GM23338 (cell line): ENCODE data around the gene FOXO3. TPM values are rescaled to one million over a fixed set of nuclear protein-coding genes. Genes with fewer than 3 reads are reported as not detected.

ENCODE experiments used
- ATAC-seq: fragments of 200-7000 bp; cut with Tn5 transposase; 3 replicates; pipeline ENCODE4 v1.9.1; 2020
- DNase-seq: peaks from one replicate; pipeline ENCODE4 v3.0.0-alpha.2; 2015; ENCODE audit warnings: low spot score
- H2AFZ ChIP-seq: fragments of 200-600 bp; sonication (generic); 2 replicates; pipeline ENCODE4 v1.8.0; 2016; ENCODE audit warnings: antibody characterized with exemption, mild to moderate bottlenecking, moderate library complexity
- H3F3A ChIP-seq: fragments of 200-600 bp; sonication (generic); replicated peaks from 2 replicates; pipeline ENCODE4 v1.8.0; 2017; ENCODE audit warnings: antibody characterized with exemption, mixed run types, low read depth
- H3K27ac ChIP-seq: fragments of 200-600 bp; sonication (generic); 2 replicates; pipeline ENCODE4 v1.6.1; 2016; ENCODE audit warnings: low read depth
- H3K27me3 ChIP-seq: fragments of 200-600 bp; sonication (generic); 2 replicates; pipeline ENCODE4 v1.8.0; 2016; ENCODE audit warnings: mild to moderate bottlenecking, mixed run types, moderate library complexity; ENCODE audit not compliant: insufficient read depth
- H3K36me3 ChIP-seq: fragments of 200-600 bp; sonication (generic); 2 replicates; pipeline ENCODE4 v1.8.0; 2016; ENCODE audit warnings: mild to moderate bottlenecking; ENCODE audit not compliant: insufficient read depth
- H3K4me1 ChIP-seq: fragments of 200-600 bp; sonication (generic); 2 replicates; pipeline ENCODE4 v1.8.0; 2016; ENCODE audit warnings: mild to moderate bottlenecking, moderate library complexity; ENCODE audit not compliant: insufficient read depth
- H3K4me2 ChIP-seq: fragments of 200-600 bp; sonication (generic); 2 replicates; pipeline ENCODE4 v1.7.1; 2017; ENCODE audit warnings: mixed run types
- H3K4me3 ChIP-seq: fragments of 200-600 bp; sonication (generic); 2 replicates; pipeline ENCODE4 v1.6.1; 2016; ENCODE audit warnings: mixed run types
- H3K79me2 ChIP-seq: fragments of 200-600 bp; sonication (generic); replicated peaks from 2 replicates; pipeline ENCODE4 v1.8.0; 2017; ENCODE audit warnings: mild to moderate bottlenecking; ENCODE audit not compliant: insufficient read depth
- H3K9me2 ChIP-seq: fragments of 200-600 bp; sonication (generic); 2 replicates; pipeline ENCODE4 v1.8.0; 2017; ENCODE audit not compliant: insufficient read depth
- H4K20me1 ChIP-seq: fragments of 200-600 bp; sonication (generic); replicated peaks from 2 replicates; pipeline ENCODE4 v1.8.0; 2017; ENCODE audit warnings: mild to moderate bottlenecking; ENCODE audit not compliant: insufficient read depth
- H3K27ac Mint-ChIP-seq: 2 replicates; pipeline ENCODE4 v1.8.0; 2020; ENCODE audit warnings: inconsistent platforms, mild to moderate bottlenecking, moderate library complexity, mixed read lengths
- H3K27me3 Mint-ChIP-seq: 3 replicates; pipeline ENCODE4 v1.8.0; 2022; ENCODE audit warnings: low read depth, mild to moderate bottlenecking, moderate library complexity, mixed read lengths, inconsistent platforms; ENCODE audit not compliant: insufficient read depth, poor library complexity
- H3K36me3 Mint-ChIP-seq: 3 replicates; pipeline ENCODE4 v1.8.0; 2021; ENCODE audit warnings: low read depth, mild to moderate bottlenecking, inconsistent platforms, moderate library complexity, mixed read lengths
- H3K4me1 Mint-ChIP-seq: 3 replicates; pipeline ENCODE4 v1.8.0; 2020; ENCODE audit warnings: mild to moderate bottlenecking, inconsistent platforms, mixed read lengths
- H3K4me3 Mint-ChIP-seq: 3 replicates; pipeline ENCODE4 v1.8.0; 2021; ENCODE audit warnings: moderate library complexity, mild to moderate bottlenecking, inconsistent platforms, mixed read lengths
- H3K9me3 Mint-ChIP-seq: 3 replicates; pipeline ENCODE4 v1.8.0; 2020; ENCODE audit warnings: moderate library complexity, mild to moderate bottlenecking, inconsistent platforms, mixed read lengths
- CTCF ChIP-seq, 2 experiments: fragments of 200-600 bp in 1 of 2; sonication (generic) in 1 of 2; conservative IDR thresholded peaks; 2 replicates each; pipeline versions ENCODE4 v1.5.1 to v1.6.1; 2016 to 2017; ENCODE audit warnings: antibody characterized with exemption in 2 of 2, low read depth in 2 of 2, mild to moderate bottlenecking in 2 of 2, moderate library complexity in 1 of 2
- EZH2 ChIP-seq: fragments of 200-600 bp; sonication (generic); IDR thresholded peaks from one replicate; pipeline ENCODE4 v1.8.0; 2017; ENCODE audit warnings: antibody characterized with exemption, mild to moderate bottlenecking, low read depth; ENCODE audit not compliant: unreplicated experiment
- JUNB ChIP-seq: IDR thresholded peaks from one replicate; pipeline ENCODE4 v1.6.1; 2016; ENCODE audit warnings: antibody characterized with exemption; ENCODE audit not compliant: unreplicated experiment
- POLR2AphosphoS5 ChIP-seq: IDR thresholded peaks from 2 replicates; pipeline ENCODE4 v1.6.1; 2016; ENCODE audit warnings: antibody characterized with exemption, low read depth
- STAT1 ChIP-seq: IDR thresholded peaks from one replicate; pipeline ENCODE4 v1.6.1; 2016; ENCODE audit warnings: antibody characterized with exemption; ENCODE audit not compliant: unreplicated experiment
- ZNF114 ChIP-seq: fragments of 250-450 bp; sonication (Bioruptor Pico); IDR thresholded peaks from 2 replicates; pipeline ENCODE4 v1.5.0; 2020; ENCODE audit warnings: mild to moderate bottlenecking, moderate library complexity
- ZNF331 ChIP-seq: fragments of 250-450 bp; sonication (Bioruptor Pico); IDR thresholded peaks from 2 replicates; pipeline ENCODE4 v1.5.0; 2020; ENCODE audit warnings: low read depth, mild to moderate bottlenecking, moderate library complexity
- polyA plus RNA-seq: library from polyadenylated mRNA; unstranded; fragments of >200 nt; fragmentation: Nextera tagmentation; extraction: Ambion mirVana; gene quantifications from 2 replicates; pipeline ENCODE4 v1.2.1, GENCODE V29; 2016
- total RNA-seq: library from RNA; depleted of rRNA; stranded (reverse); fragments of >200 nt; shearing (Covaris generic); gene quantifications from 2 replicates; pipeline ENCODE4 v1.2.3, GENCODE V29; 2014
- TF ChIP-seq, protein P1 (sequence below): fragments of 250-450 bp; sonication (Bioruptor Pico); IDR thresholded peaks from 2 replicates; pipeline ENCODE4 v1.5.0; 2020; ENCODE audit warnings: mild to moderate bottlenecking, moderate library complexity
- TF ChIP-seq, protein P2 (sequence below): IDR thresholded peaks from 2 replicates; pipeline ENCODE4 v1.6.1; 2016; ENCODE audit warnings: antibody characterized with exemption

The FOXO3 gene
- total and polyA plus RNA-seq, 2 experiments from 2014 or later = 9.8 to 20.2 TPM

DNA sequence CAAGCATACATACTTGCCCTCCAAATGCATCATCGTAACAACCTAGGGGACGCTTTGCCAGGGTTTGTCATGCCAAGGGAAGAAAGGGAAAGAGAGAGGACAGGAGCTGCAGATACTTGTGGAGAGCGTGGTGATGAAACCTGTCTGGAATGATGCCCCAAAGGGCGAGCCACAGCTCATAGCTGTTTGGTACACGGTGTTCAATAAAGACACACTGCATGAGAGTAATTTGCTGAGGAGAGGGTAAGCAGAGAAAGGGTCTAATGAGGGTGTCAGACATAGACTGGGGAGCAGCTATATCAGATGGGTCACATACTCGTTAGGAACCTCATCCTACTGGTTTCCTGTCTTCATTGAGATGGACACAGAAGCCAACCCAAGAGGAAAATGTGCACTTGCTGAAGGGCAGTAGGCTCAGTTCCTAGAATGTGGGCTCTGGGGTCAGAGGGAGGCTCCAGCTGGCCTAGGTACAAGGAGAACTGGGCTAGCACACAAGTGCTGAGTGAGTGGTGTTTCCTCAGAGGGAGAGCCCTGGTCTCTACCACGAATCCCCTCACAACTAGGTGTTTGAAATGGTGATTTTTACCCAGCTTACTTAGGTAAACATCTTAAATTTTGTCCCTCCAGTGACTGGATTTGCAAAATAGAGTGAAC, 5.2 kb upstream of the FOXO3 start:
- H3K4me3 ChIP-seq = no peak overlapping the region
- H3K27ac ChIP-seq = no peak overlapping the region
- Mint-ChIP-seq H3K27me3 (peaks cover 15% of the 10 kb centered on the region), H3K36me3 (no peaks in the 10 kb centered on the region), H3K4me3 (no peak overlapping the region), H3K9me3 (no peaks in the 10 kb centered on the region), H3K27ac (no peak overlapping the region), H3K4me1 (peaks cover 11% of the 10 kb centered on the region)
- no peaks in the 10 kb centered on the region for H3K79me2 ChIP-seq
- DNase-seq (no peak), ATAC-seq (no peak)
- H3F3A ChIP-seq = 0 out of 2 replicates have a peak, but pooled peaks cover 3% of the 10 kb centered on the region
- H2AFZ ChIP-seq = no peak overlapping the region
- peaks cover 26% of the 10 kb centered on the region for H3K27me3 ChIP-seq
- H3K4me1 ChIP-seq = peaks cover 14% of the 10 kb centered on the region; the same call in 1 of the 2 replicates
- no peaks in the 10 kb centered on the region for H4K20me1 ChIP-seq
- TF ChIP-seq ZNF331 (CRISPR knock-in tag) (no peak), EZH2 (no peak)
- no peaks in the 10 kb centered on the region for H3K36me3 ChIP-seq
- no peaks in the 10 kb centered on the region for H3K9me2 ChIP-seq
- H3K4me2 ChIP-seq = no peak overlapping the region

- H2AFZ ChIP-seq = no peak overlapping the region
- H3F3A ChIP-seq = 0 out of 2 replicates have a peak, but pooled peaks cover 3% of the 10 kb centered on the region
- no peak overlapping the region for H3K4me3 Mint-ChIP-seq
- no peaks in the 10 kb centered on the region for H3K9me2 ChIP-seq
- no peaks in the 10 kb centered on the region for H3K9me3 Mint-ChIP-seq
- H3K27ac ChIP-seq = no peak overlapping the region
- peaks cover 14% of the 10 kb centered on the region; the same call in 1 of the 2 replicates for H3K4me1 ChIP-seq
- H3K36me3 ChIP-seq = no peaks in the 10 kb centered on the region
- no peaks in the 10 kb centered on the region for H3K36me3 Mint-ChIP-seq
- DNase-seq (no peak), ATAC-seq (no peak)
- no peaks in the 10 kb centered on the region for H3K79me2 ChIP-seq
- peaks cover 15% of the 10 kb centered on the region for H3K27me3 Mint-ChIP-seq
- H3K4me1 Mint-ChIP-seq = peaks cover 11% of the 10 kb centered on the region
- H3K4me2 ChIP-seq = 0 out of 2 replicates have a peak overlapping the region, but pooled peaks have one; percentile 85
- H3K27ac Mint-ChIP-seq = no peak overlapping the region
- H3K27me3 ChIP-seq = peaks cover 26% of the 10 kb centered on the region
- no peaks in the 10 kb centered on the region for H4K20me1 ChIP-seq
- no peak overlapping the region for H3K4me3 ChIP-seq
- no peak for TF ChIP-seq STAT1
- TF ChIP-seq, protein P1, sequence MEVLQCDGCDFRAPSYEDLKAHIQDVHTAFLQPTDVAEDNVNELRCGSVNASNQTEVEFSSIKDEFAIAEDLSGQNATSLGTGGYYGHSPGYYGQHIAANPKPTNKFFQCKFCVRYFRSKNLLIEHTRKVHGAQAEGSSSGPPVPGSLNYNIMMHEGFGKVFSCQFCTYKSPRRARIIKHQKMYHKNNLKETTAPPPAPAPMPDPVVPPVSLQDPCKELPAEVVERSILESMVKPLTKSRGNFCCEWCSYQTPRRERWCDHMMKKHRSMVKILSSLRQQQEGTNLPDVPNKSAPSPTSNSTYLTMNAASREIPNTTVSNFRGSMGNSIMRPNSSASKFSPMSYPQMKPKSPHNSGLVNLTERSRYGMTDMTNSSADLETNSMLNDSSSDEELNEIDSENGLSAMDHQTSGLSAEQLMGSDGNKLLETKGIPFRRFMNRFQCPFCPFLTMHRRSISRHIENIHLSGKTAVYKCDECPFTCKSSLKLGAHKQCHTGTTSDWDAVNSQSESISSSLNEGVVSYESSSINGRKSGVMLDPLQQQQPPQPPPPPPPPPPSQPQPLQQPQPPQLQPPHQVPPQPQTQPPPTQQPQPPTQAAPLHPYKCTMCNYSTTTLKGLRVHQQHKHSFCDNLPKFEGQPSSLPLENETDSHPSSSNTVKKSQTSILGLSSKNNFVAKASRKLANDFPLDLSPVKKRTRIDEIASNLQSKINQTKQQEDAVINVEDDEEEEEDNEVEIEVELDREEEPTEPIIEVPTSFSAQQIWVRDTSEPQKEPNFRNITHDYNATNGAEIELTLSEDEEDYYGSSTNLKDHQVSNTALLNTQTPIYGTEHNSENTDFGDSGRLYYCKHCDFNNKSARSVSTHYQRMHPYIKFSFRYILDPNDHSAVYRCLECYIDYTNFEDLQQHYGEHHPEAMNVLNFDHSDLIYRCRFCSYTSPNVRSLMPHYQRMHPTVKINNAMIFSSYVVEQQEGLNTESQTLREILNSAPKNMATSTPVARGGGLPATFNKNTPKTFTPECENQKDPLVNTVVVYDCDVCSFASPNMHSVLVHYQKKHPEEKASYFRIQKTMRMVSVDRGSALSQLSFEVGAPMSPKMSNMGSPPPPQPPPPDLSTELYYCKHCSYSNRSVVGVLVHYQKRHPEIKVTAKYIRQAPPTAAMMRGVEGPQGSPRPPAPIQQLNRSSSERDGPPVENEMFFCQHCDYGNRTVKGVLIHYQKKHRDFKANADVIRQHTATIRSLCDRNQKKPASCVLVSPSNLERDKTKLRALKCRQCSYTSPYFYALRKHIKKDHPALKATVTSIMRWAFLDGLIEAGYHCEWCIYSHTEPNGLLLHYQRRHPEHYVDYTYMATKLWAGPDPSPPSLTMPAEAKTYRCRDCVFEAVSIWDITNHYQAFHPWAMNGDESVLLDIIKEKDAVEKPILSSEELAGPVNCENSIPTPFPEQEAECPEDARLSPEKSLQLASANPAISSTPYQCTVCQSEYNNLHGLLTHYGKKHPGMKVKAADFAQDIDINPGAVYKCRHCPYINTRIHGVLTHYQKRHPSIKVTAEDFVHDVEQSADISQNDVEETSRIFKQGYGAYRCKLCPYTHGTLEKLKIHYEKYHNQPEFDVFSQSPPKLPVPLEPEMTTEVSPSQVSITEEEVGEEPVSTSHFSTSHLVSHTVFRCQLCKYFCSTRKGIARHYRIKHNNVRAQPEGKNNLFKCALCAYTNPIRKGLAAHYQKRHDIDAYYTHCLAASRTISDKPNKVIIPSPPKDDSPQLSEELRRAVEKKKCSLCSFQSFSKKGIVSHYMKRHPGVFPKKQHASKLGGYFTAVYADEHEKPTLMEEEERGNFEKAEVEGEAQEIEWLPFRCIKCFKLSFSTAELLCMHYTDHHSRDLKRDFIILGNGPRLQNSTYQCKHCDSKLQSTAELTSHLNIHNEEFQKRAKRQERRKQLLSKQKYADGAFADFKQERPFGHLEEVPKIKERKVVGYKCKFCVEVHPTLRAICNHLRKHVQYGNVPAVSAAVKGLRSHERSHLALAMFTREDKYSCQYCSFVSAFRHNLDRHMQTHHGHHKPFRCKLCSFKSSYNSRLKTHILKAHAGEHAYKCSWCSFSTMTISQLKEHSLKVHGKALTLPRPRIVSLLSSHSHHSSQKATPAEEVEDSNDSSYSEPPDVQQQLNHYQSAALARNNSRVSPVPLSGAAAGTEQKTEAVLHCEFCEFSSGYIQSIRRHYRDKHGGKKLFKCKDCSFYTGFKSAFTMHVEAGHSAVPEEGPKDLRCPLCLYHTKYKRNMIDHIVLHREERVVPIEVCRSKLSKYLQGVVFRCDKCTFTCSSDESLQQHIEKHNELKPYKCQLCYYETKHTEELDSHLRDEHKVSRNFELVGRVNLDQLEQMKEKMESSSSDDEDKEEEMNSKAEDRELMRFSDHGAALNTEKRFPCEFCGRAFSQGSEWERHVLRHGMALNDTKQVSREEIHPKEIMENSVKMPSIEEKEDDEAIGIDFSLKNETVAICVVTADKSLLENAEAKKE = no peak
- no peak for TF ChIP-seq ZNF114 (CRISPR knock-in tag)
- TF ChIP-seq, protein P2, sequence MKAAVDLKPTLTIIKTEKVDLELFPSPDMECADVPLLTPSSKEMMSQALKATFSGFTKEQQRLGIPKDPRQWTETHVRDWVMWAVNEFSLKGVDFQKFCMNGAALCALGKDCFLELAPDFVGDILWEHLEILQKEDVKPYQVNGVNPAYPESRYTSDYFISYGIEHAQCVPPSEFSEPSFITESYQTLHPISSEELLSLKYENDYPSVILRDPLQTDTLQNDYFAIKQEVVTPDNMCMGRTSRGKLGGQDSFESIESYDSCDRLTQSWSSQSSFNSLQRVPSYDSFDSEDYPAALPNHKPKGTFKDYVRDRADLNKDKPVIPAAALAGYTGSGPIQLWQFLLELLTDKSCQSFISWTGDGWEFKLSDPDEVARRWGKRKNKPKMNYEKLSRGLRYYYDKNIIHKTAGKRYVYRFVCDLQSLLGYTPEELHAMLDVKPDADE = no peak
- no peak for TF ChIP-seq JUNB
- TF ChIP-seq CTCF (conservative IDR thresholded peaks at IDR 0.05; ENCODE audit: low read depth in 2 of 2) = no peak
- TF ChIP-seq EZH2 = no peak
- no peak for TF ChIP-seq POLR2AphosphoS5
Observed at GRCh38 chr6:108556250-108556649, 4.5 kb upstream of the FOXO3 start.
